ENCODE data around the gene ZHX3. TPM values are rescaled to one million over a fixed set of nuclear protein-coding genes. Genes with fewer than 3 reads are reported as not detected.

ZHX3 gene
- total RNA-seq, 1 experiment from 2014 or later = 5.9 TPM

- H3K27ac ChIP-seq (ENCODE audit: low read length) = no peak overlapping the region
- H2AFZ ChIP-seq (ENCODE audit: low read length) = no peak overlapping the region
- no peaks in the 10 kb centered on the region for H4K20me1 ChIP-seq (ENCODE audit: insufficient read depth, low read depth, low read length)
- no peaks in the 10 kb centered on the region for H3K9me2 ChIP-seq (replicated peaks; ENCODE audit: insufficient read depth, low read length)
- H3K79me2 ChIP-seq (ENCODE audit: low read length) = no peaks in the 10 kb centered on the region
- H3K36me3 ChIP-seq (ENCODE audit: insufficient read depth, low read length) = peaks cover 9% of the 10 kb centered on the region; the same call in 1 of the 2 replicates
- H3K9ac ChIP-seq (ENCODE audit: low read length) = no peak overlapping the region
- no peaks in the 10 kb centered on the region for H3K27me3 ChIP-seq (ENCODE audit: low read length)
- H3K4me2 ChIP-seq (ENCODE audit: low read depth, low read length, poor library complexity, severe bottlenecking) = no peak overlapping the region
- DNase-seq = no peak
- H3K9me3 ChIP-seq (ENCODE audit: low read length) = no peaks in the 10 kb centered on the region
- H3K4me1 ChIP-seq (ENCODE audit: low read length) = no peaks in the 10 kb centered on the region
- no peak overlapping the region for H3K4me3 ChIP-seq (ENCODE audit: low read length)
These were observed 147.0 kb downstream of the ZHX3 start for GRCh38 chr20:41170386-41171105.

GRCh38 chr20:41169791-41170351 is 147.7 kb downstream of the ZHX3 start:
- DNase-seq = no peak
- H3K27ac ChIP-seq (ENCODE audit: low read length) = no peak overlapping the region
- no peak overlapping the region for H3K4me2 ChIP-seq (ENCODE audit: low read depth, low read length, poor library complexity, severe bottlenecking)
- H3K4me3 ChIP-seq (ENCODE audit: low read length) = no peak overlapping the region
- H3K4me1 ChIP-seq (ENCODE audit: low read length) = no peaks in the 10 kb centered on the region
- H4K20me1 ChIP-seq (ENCODE audit: insufficient read depth, low read depth, low read length) = no peaks in the 10 kb centered on the region
- H3K79me2 ChIP-seq (ENCODE audit: low read length) = no peaks in the 10 kb centered on the region
- no peaks in the 10 kb centered on the region for H3K9me3 ChIP-seq (ENCODE audit: low read length)
- peaks cover 12% of the 10 kb centered on the region; the same call in 1 of the 2 replicates for H3K36me3 ChIP-seq (ENCODE audit: insufficient read depth, low read length)
- no peaks in the 10 kb centered on the region for H3K9me2 ChIP-seq (replicated peaks; ENCODE audit: insufficient read depth, low read length)
- H2AFZ ChIP-seq (ENCODE audit: low read length) = no peak overlapping the region
- H3K27me3 ChIP-seq (ENCODE audit: low read length) = no peaks in the 10 kb centered on the region
- H3K9ac ChIP-seq (ENCODE audit: low read length) = no peak overlapping the region

GRCh38 chr20:41169162-41169690 is 148.3 kb downstream of the ZHX3 start:
- no peak overlapping the region for H3K27ac ChIP-seq (ENCODE audit: low read length)
- H3K4me2 ChIP-seq (ENCODE audit: low read depth, low read length, poor library complexity, severe bottlenecking) = no peak overlapping the region
- no peaks in the 10 kb centered on the region for H4K20me1 ChIP-seq (ENCODE audit: insufficient read depth, low read depth, low read length)
- no peak overlapping the region for H3K4me3 ChIP-seq (ENCODE audit: low read length)
- no peak overlapping the region for H3K9ac ChIP-seq (ENCODE audit: low read length)
- H3K79me2 ChIP-seq (ENCODE audit: low read length) = no peaks in the 10 kb centered on the region
- no peak for DNase-seq
- H3K9me3 ChIP-seq (ENCODE audit: low read length) = no peaks in the 10 kb centered on the region
- no peaks in the 10 kb centered on the region for H3K9me2 ChIP-seq (replicated peaks; ENCODE audit: insufficient read depth, low read length)
- no peaks in the 10 kb centered on the region for H3K4me1 ChIP-seq (ENCODE audit: low read length)
- H3K27me3 ChIP-seq (ENCODE audit: low read length) = no peaks in the 10 kb centered on the region
- H2AFZ ChIP-seq (ENCODE audit: low read length) = no peak overlapping the region
- peaks cover 12% of the 10 kb centered on the region for H3K36me3 ChIP-seq (ENCODE audit: insufficient read depth, low read length)

- Histone ChIP-seq H3K9me2 (replicated peaks; ENCODE audit: insufficient read depth, low read length) (no peaks in the 10 kb centered on the region), H3K4me2 (ENCODE audit: low read depth, low read length, poor library complexity, severe bottlenecking) (no peak overlapping the region), H3K79me2 (ENCODE audit: low read length) (no peaks in the 10 kb centered on the region), H3K9ac (ENCODE audit: low read length) (no peak overlapping the region), H3K36me3 (ENCODE audit: insufficient read depth, low read length) (peaks cover 12% of the 10 kb centered on the region), H3K27me3 (ENCODE audit: low read length) (no peaks in the 10 kb centered on the region), H3K4me3 (ENCODE audit: low read length) (no peak overlapping the region), H3K4me1 (ENCODE audit: low read length) (no peaks in the 10 kb centered on the region), H3K9me3 (ENCODE audit: low read length) (no peaks in the 10 kb centered on the region), H3K27ac (ENCODE audit: low read length) (no peak overlapping the region), H4K20me1 (ENCODE audit: insufficient read depth, low read depth, low read length) (no peaks in the 10 kb centered on the region), H2AFZ (ENCODE audit: low read length) (no peak overlapping the region)
- DNase-seq = no peak
These were observed 149.0 kb downstream of the ZHX3 start for GRCh38 chr20:41168281-41169161.

- no peak overlapping the region for H3K27ac ChIP-seq (ENCODE audit: low read length)
- no peaks in the 10 kb centered on the region for H3K4me1 ChIP-seq (ENCODE audit: low read length)
These were observed 149.9 kb downstream of the ZHX3 start for GRCh38 chr20:41167481-41168253.

GRCh38 chr20:41167118-41167470 is 150.4 kb downstream of the ZHX3 start:
- Histone ChIP-seq H3K9me3 (ENCODE audit: low read length) (no peaks in the 10 kb centered on the region), H2AFZ (ENCODE audit: low read length) (no peak overlapping the region), H3K36me3 (ENCODE audit: insufficient read depth, low read length) (peaks cover 12% of the 10 kb centered on the region), H3K4me2 (ENCODE audit: low read depth, low read length, poor library complexity, severe bottlenecking) (no peak overlapping the region), H3K9me2 (replicated peaks; ENCODE audit: insufficient read depth, low read length) (no peaks in the 10 kb centered on the region), H3K4me1 (ENCODE audit: low read length) (no peaks in the 10 kb centered on the region), H3K27me3 (ENCODE audit: low read length) (no peaks in the 10 kb centered on the region), H3K4me3 (ENCODE audit: low read length) (no peak overlapping the region), H3K9ac (ENCODE audit: low read length) (no peak overlapping the region), H3K27ac (ENCODE audit: low read length) (no peak overlapping the region), H3K79me2 (ENCODE audit: low read length) (no peaks in the 10 kb centered on the region), H4K20me1 (ENCODE audit: insufficient read depth, low read depth, low read length) (no peaks in the 10 kb centered on the region)
- no peak for DNase-seq

More at GRCh38 chr20:41167481-41168253, 149.9 kb downstream of the ZHX3 start:
- no peak overlapping the region for H3K4me3 ChIP-seq (ENCODE audit: low read length)
- H3K9me2 ChIP-seq (replicated peaks; ENCODE audit: insufficient read depth, low read length) = no peaks in the 10 kb centered on the region
- no peak overlapping the region for H3K4me2 ChIP-seq (ENCODE audit: low read depth, low read length, poor library complexity, severe bottlenecking)
- no peak overlapping the region for H2AFZ ChIP-seq (ENCODE audit: low read length)
- no peaks in the 10 kb centered on the region for H4K20me1 ChIP-seq (ENCODE audit: insufficient read depth, low read depth, low read length)
- no peaks in the 10 kb centered on the region for H3K27me3 ChIP-seq (ENCODE audit: low read length)
- DNase-seq = no peak
- H3K36me3 ChIP-seq (ENCODE audit: insufficient read depth, low read length) = peaks cover 12% of the 10 kb centered on the region
- H3K9ac ChIP-seq (ENCODE audit: low read length) = no peak overlapping the region
- no peaks in the 10 kb centered on the region for H3K79me2 ChIP-seq (ENCODE audit: low read length)
- H3K9me3 ChIP-seq (ENCODE audit: low read length) = no peaks in the 10 kb centered on the region

GRCh38 chr20:41166201-41167117 is 151.1 kb downstream of the ZHX3 start:
- H3K9ac ChIP-seq (ENCODE audit: low read length) = no peak overlapping the region
- no peaks in the 10 kb centered on the region for H3K9me3 ChIP-seq (ENCODE audit: low read length)
- no peak overlapping the region for H3K4me3 ChIP-seq (ENCODE audit: low read length)
- no peaks in the 10 kb centered on the region for H3K27me3 ChIP-seq (ENCODE audit: low read length)
- H3K36me3 ChIP-seq (ENCODE audit: insufficient read depth, low read length) = peaks cover 12% of the 10 kb centered on the region
- no peak overlapping the region for H3K27ac ChIP-seq (ENCODE audit: low read length)
- no peaks in the 10 kb centered on the region for H3K79me2 ChIP-seq (ENCODE audit: low read length)
- H3K9me2 ChIP-seq (replicated peaks; ENCODE audit: insufficient read depth, low read length) = no peaks in the 10 kb centered on the region
- no peaks in the 10 kb centered on the region for H3K4me1 ChIP-seq (ENCODE audit: low read length)
- no peak overlapping the region for H3K4me2 ChIP-seq (ENCODE audit: low read depth, low read length, poor library complexity, severe bottlenecking)
- H4K20me1 ChIP-seq (ENCODE audit: insufficient read depth, low read depth, low read length) = no peaks in the 10 kb centered on the region
- H2AFZ ChIP-seq (ENCODE audit: low read length) = no peak overlapping the region
- DNase-seq = no peak

All from Karpas-422 (cell line).